Measurements from ENCODE around the gene PIK3CG. TPM values are rescaled to one million over a fixed set of nuclear protein-coding genes. Genes with fewer than 3 reads are reported as not detected.
"Not testable (repeated sequence)": the region's sequence is repeated elsewhere in the genome, so short reads cannot be mapped to it uniquely, and the experiment has no call there.

PIK3CG gene
- total and polyA plus RNA-seq, 2 donors (not counting 1 experiment from before 2014, with no cell fraction given) = 13.3 to 44.8 TPM

DNA sequence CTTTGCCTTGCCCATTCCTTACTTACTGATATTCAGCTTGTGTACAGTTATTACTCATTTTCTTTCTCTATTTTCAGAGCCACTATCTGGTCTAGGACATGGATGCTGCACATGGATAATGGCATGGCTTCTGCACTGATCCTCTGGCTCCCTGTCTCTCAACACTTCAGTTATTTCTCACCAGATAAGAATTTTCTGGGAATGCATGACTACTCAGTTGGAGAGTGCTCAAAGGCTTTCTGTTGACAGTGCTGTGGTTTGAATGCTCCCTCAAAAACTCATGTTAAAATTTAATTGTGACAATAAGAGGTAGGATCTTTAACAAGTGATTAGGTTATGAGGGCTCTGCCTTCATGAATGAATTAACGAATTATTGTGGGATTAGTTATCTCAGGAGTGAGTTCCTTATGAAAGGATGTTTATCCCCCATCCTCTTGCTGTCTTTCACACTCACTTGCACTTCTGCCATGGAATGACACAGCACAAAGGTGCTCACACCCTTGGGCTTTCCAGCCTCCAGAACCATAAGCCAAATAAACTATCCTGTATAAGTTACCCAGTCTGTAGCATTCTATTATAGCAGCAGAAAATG lies 16.1 kb upstream of the PIK3CG start:
- H3K4me1 Mint-ChIP-seq = no peaks in the 10 kb centered on the region
- ChIA-PET CTCF (interaction anchor here (0.6 kb wide), 1 partner anchor 258 kb away, joined by 3 read pairs; no protein-coding TSS in a partner anchor), POLR2A (no interaction called here)
- no peak overlapping the region for H3K27ac Mint-ChIP-seq
- no peaks in the 10 kb centered on the region for H4K20me1 ChIP-seq (ENCODE audit: control insufficient read depth, insufficient read depth, low read length, poor library complexity, severe bottlenecking)
- H3K4me1 ChIP-seq (ENCODE audit: control insufficient read depth in 2 of 2, insufficient read depth in 2 of 2, low read length in 2 of 2) = no peaks in the 10 kb centered on the region
- no peaks in the 10 kb centered on the region for H3K9me3 Mint-ChIP-seq (ENCODE audit: insufficient read depth)
- no peak overlapping the region for H3K9ac ChIP-seq (ENCODE audit: low read length)
- peaks cover 11% of the 10 kb centered on the region for H3K27me3 Mint-ChIP-seq
- H3K27ac ChIP-seq (ENCODE audit: low read length in 2 of 2) = no peak overlapping the region
- DNase-seq (no peak), ATAC-seq (ENCODE audit: low read depth) (no peak)
- no CpG with 5 or more reads among the region's 1 CpG for WGBS (ENCODE audit: insufficient coverage)
- TF ChIP-seq, protein P1, sequence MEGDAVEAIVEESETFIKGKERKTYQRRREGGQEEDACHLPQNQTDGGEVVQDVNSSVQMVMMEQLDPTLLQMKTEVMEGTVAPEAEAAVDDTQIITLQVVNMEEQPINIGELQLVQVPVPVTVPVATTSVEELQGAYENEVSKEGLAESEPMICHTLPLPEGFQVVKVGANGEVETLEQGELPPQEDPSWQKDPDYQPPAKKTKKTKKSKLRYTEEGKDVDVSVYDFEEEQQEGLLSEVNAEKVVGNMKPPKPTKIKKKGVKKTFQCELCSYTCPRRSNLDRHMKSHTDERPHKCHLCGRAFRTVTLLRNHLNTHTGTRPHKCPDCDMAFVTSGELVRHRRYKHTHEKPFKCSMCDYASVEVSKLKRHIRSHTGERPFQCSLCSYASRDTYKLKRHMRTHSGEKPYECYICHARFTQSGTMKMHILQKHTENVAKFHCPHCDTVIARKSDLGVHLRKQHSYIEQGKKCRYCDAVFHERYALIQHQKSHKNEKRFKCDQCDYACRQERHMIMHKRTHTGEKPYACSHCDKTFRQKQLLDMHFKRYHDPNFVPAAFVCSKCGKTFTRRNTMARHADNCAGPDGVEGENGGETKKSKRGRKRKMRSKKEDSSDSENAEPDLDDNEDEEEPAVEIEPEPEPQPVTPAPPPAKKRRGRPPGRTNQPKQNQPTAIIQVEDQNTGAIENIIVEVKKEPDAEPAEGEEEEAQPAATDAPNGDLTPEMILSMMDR (IDR thresholded peaks at IDR 0.05) = no peak
- no peak for TF ChIP-seq EZH2 (IDR thresholded peaks at IDR 0.05; ENCODE audit: borderline replicate concordance, insufficient read depth, low read depth, low read length, poor library complexity, severe bottlenecking)
- H3K4me3 ChIP-seq (ENCODE audit: control extremely low read depth in 1 of 5, extremely low read depth in 1 of 5, insufficient read depth in 1 of 5, low read depth in 2 of 5, low read length in 4 of 5) = no peak overlapping the region
- H3K27me3 ChIP-seq (replicated peaks in 1 of 4; ENCODE audit: control extremely low read depth in 1 of 4, control insufficient read depth in 3 of 4, insufficient read depth in 4 of 4, low read length in 3 of 4) = no peaks in the 10 kb centered on the region
- no peak overlapping the region for H3K4me3 Mint-ChIP-seq
- no peak overlapping the region for H3K4me2 ChIP-seq (replicated peaks; ENCODE audit: low read depth, low read length, poor library complexity, severe bottlenecking)
- no peaks in the 10 kb centered on the region for H3K79me2 ChIP-seq (ENCODE audit: control insufficient read depth, insufficient read depth, low read length)
- H3K36me3 ChIP-seq (replicated peaks in 1 of 2; ENCODE audit: control extremely low read depth in 1 of 2, control insufficient read depth in 1 of 2, extremely low read depth in 1 of 2, insufficient read depth in 2 of 2, low read length in 1 of 2) = no peaks in the 10 kb centered on the region
- intact Hi-C loops (cut with micrococcal nuclease) = no loop called here
- H3K9me3 ChIP-seq (ENCODE audit: control extremely low read depth in 1 of 3, control insufficient read depth in 2 of 3, insufficient read depth in 1 of 3, low read length in 2 of 3) = no peaks in the 10 kb centered on the region
- no peak overlapping the region for H2AFZ ChIP-seq (ENCODE audit: insufficient read depth, low read depth, low read length, poor library complexity, severe bottlenecking)

DNA sequence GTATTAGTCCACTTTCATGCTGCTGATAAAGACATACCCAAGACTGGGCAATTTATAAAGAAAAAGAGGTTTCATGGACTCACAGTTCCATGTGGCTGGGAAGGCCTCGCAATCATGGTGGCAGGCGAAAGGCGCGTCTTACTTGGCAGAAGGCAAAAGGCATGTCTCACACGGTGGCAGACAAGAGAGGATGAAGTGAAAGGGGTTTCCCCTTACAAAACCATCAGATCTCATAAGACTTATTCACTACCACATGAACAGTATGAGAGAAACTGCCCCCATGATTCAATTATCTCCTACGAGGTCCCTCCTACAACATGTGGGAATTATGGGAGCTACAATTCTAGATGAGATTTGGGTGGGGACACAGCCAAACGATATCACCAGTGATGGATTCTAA lies 13.4 kb upstream of the PIK3CG start:
- WGBS (ENCODE audit: insufficient coverage) = 100% methylated on average over 1 of the region's 7 CpGs
- POLR2A ChIA-PET; H3K36me3 ChIP-seq (replicated peaks in 1 of 2; ENCODE audit: control extremely low read depth in 1 of 2, control insufficient read depth in 1 of 2, extremely low read depth in 1 of 2, insufficient read depth in 2 of 2, low read length in 1 of 2); H2AFZ ChIP-seq (ENCODE audit: insufficient read depth, low read depth, low read length, poor library complexity, severe bottlenecking); H3K4me1 Mint-ChIP-seq; H3K4me3 Mint-ChIP-seq; H4K20me1 ChIP-seq (ENCODE audit: control insufficient read depth, insufficient read depth, low read length, poor library complexity, severe bottlenecking); H3K79me2 ChIP-seq (ENCODE audit: control insufficient read depth, insufficient read depth, low read length); CTCF ChIA-PET; H3K27ac Mint-ChIP-seq; DNase-seq; H3K27me3 ChIP-seq (replicated peaks in 1 of 4; ENCODE audit: control extremely low read depth in 1 of 4, control insufficient read depth in 3 of 4, insufficient read depth in 4 of 4, low read length in 3 of 4); H3K4me1 ChIP-seq (ENCODE audit: control insufficient read depth in 2 of 2, insufficient read depth in 2 of 2, low read length in 2 of 2); H3K9me3 Mint-ChIP-seq (ENCODE audit: insufficient read depth); H3K9ac ChIP-seq (ENCODE audit: low read length); H3K9me3 ChIP-seq (ENCODE audit: control extremely low read depth in 1 of 3, control insufficient read depth in 2 of 3, insufficient read depth in 1 of 3, low read length in 2 of 3); ATAC-seq (ENCODE audit: low read depth); H3K4me3 ChIP-seq (ENCODE audit: control extremely low read depth in 1 of 5, extremely low read depth in 1 of 5, insufficient read depth in 1 of 5, low read depth in 2 of 5, low read length in 4 of 5); intact Hi-C loops (cut with micrococcal nuclease); H3K4me2 ChIP-seq (replicated peaks; ENCODE audit: low read depth, low read length, poor library complexity, severe bottlenecking); H3K27ac ChIP-seq (ENCODE audit: low read length in 2 of 2); H3K27me3 Mint-ChIP-seq: not testable (repeated sequence)

Measured in B cell (primary cell).